PC-9 (cell line): ENCODE data around the gene FLOT1. TPM values are rescaled to one million over a fixed set of nuclear protein-coding genes. Genes with fewer than 3 reads are reported as not detected.
A peak's percentile ranks its signal among the peaks of the same experiment; 100 is the strongest.

Experiments used
- BruUV-seq: library from RNA; stranded (reverse); fragments of 400-500 nt; replicated peaks from 2 replicates; lab custom pipeline; 2021; lab: Mats Ljungman, UMichigan
- CTCF ChIA-PET: fragments of 300-600 bp; sonication (Branson Sonifier 250); formaldehyde crosslinking; loops from one replicate; lab custom pipeline; 2022; ENCODE audit warnings: antibody characterized with exemption; lab: Charles Lee
- POLR2A ChIA-PET: fragments of 300-600 bp; sonication (Branson Sonifier 250); formaldehyde crosslinking; loops from one replicate; lab custom pipeline; 2022; ENCODE audit warnings: antibody characterized with exemption; ENCODE audit not compliant: unreplicated experiment; lab: Charles Lee
- DNase-seq, 2 experiments: peaks; one replicate each; pipeline versions ENCODE4 v3.0.0 to v3.0.0-alpha.2; 2015 to 2022; ENCODE audit warnings: mixed read lengths in 1 of 2
- H2AFZ ChIP-seq: fragments of 200-600 bp; sonication (generic); 2 replicates; pipeline ENCODE4 v1.8.1; 2017; ENCODE audit warnings: antibody characterized with exemption
- H3F3A ChIP-seq: fragments of 200-600 bp; sonication (generic); 2 replicates; pipeline ENCODE4 v1.8.1; 2017; ENCODE audit warnings: antibody characterized with exemption, mild to moderate bottlenecking, low read depth; ENCODE audit not compliant: insufficient read depth
- H3K27ac ChIP-seq: fragments of 200-600 bp; sonication (generic); 2 replicates; pipeline ENCODE4 v1.6.1; 2016; ENCODE audit warnings: mixed run types
- H3K27me3 ChIP-seq: fragments of 200-600 bp; sonication (generic); 2 replicates; pipeline ENCODE4 v1.6.1; 2016; ENCODE audit warnings: low read depth, mixed run types; ENCODE audit not compliant: insufficient read depth
- H3K36me3 ChIP-seq: fragments of 200-600 bp; sonication (generic); 2 replicates; pipeline ENCODE4 v1.6.1; 2016; ENCODE audit warnings: low read depth, mixed run types
- H3K4me1 ChIP-seq: fragments of 200-600 bp; sonication (generic); replicated peaks from 2 replicates; pipeline ENCODE4 v1.6.1; 2016; ENCODE audit warnings: mixed run types; ENCODE audit not compliant: insufficient read depth
- H3K4me2 ChIP-seq: fragments of 200-600 bp; sonication (generic); 2 replicates; pipeline ENCODE4 v1.6.1; 2017; ENCODE audit warnings: mixed run types
- H3K4me3 ChIP-seq: fragments of 200-600 bp; sonication (generic); 2 replicates; pipeline ENCODE4 v1.6.1; 2016; ENCODE audit warnings: mixed run types
- H3K79me2 ChIP-seq: fragments of 200-600 bp; sonication (generic); 2 replicates; pipeline ENCODE4 v1.6.1; 2017; ENCODE audit warnings: low read depth, mixed run types
- H3K9me2 ChIP-seq: fragments of 200-600 bp; sonication (generic); 2 replicates; pipeline ENCODE4 v1.8.1; 2017; ENCODE audit warnings: mild to moderate bottlenecking; ENCODE audit not compliant: insufficient read depth
- H3K9me3 ChIP-seq: fragments of 200-600 bp; sonication (generic); 2 replicates; pipeline ENCODE4 v1.8.1; 2016; ENCODE audit warnings: low read depth; ENCODE audit not compliant: insufficient read depth
- H4K20me1 ChIP-seq: fragments of 200-600 bp; sonication (generic); 2 replicates; pipeline ENCODE4 v1.8.1; 2017; ENCODE audit not compliant: insufficient read depth
- EZH2 ChIP-seq: fragments of 200-600 bp; sonication (generic); IDR thresholded peaks from 2 replicates; pipeline ENCODE4 v1.8.0; 2017; ENCODE audit warnings: antibody characterized with exemption, low read depth
- intact Hi-C: fragments of 100-400 bp; cut with micrococcal nuclease; formaldehyde crosslinking; loops from one replicate; pipeline ENCODE4 v1.10.0; 2022; ENCODE audit not compliant: unreplicated experiment
- total RNA-seq: library from RNA; stranded (reverse); gene quantifications from 2 replicates; pipeline ENCODE4 v1.2.3, GENCODE V29; 2021
- TF ChIP-seq, protein P1 (sequence below): fragments of 200-600 bp; sonication (generic); conservative IDR thresholded peaks from 2 replicates; pipeline ENCODE4 v1.6.1; 2017; ENCODE audit warnings: mixed run types, antibody characterized with exemption, mild to moderate bottlenecking, moderate library complexity

Gene FLOT1
- total RNA-seq, 1 experiment from 2014 or later, result 225 TPM

GRCh38 chr6:30707281-30707850, 35.1 kb downstream of the FLOT1 start:
- peak; percentile 53 to 56 for DNase-seq
- Histone ChIP-seq H3K9me3 (no peaks in the 10 kb centered on the region), H3F3A (peaks cover 13% of the 10 kb centered on the region; the same call in 1 of the 2 replicates), H2AFZ (no peak overlapping the region), H3K4me3 (no peak overlapping the region), H3K27me3 (no peaks in the 10 kb centered on the region), H3K4me2 (peak overlapping the region; percentile 27; the same call in 1 of the 2 replicates), H4K20me1 (no peaks in the 10 kb centered on the region), H3K9me2 (peaks cover 3% of the 10 kb centered on the region; the same call in 1 of the 2 replicates), H3K27ac (no peak overlapping the region), H3K36me3 (no peaks in the 10 kb centered on the region), H3K4me1 (peaks cover 12% of the 10 kb centered on the region), H3K79me2 (no peaks in the 10 kb centered on the region)
- no TSS peak for BruUV-seq
- TF ChIP-seq, protein P1, sequence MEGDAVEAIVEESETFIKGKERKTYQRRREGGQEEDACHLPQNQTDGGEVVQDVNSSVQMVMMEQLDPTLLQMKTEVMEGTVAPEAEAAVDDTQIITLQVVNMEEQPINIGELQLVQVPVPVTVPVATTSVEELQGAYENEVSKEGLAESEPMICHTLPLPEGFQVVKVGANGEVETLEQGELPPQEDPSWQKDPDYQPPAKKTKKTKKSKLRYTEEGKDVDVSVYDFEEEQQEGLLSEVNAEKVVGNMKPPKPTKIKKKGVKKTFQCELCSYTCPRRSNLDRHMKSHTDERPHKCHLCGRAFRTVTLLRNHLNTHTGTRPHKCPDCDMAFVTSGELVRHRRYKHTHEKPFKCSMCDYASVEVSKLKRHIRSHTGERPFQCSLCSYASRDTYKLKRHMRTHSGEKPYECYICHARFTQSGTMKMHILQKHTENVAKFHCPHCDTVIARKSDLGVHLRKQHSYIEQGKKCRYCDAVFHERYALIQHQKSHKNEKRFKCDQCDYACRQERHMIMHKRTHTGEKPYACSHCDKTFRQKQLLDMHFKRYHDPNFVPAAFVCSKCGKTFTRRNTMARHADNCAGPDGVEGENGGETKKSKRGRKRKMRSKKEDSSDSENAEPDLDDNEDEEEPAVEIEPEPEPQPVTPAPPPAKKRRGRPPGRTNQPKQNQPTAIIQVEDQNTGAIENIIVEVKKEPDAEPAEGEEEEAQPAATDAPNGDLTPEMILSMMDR, result no peak
- TF ChIP-seq EZH2, result no peak
- ChIA-PET CTCF (no interaction called here), POLR2A (no interaction called here)
- intact Hi-C loops, result no loop called here

DNA sequence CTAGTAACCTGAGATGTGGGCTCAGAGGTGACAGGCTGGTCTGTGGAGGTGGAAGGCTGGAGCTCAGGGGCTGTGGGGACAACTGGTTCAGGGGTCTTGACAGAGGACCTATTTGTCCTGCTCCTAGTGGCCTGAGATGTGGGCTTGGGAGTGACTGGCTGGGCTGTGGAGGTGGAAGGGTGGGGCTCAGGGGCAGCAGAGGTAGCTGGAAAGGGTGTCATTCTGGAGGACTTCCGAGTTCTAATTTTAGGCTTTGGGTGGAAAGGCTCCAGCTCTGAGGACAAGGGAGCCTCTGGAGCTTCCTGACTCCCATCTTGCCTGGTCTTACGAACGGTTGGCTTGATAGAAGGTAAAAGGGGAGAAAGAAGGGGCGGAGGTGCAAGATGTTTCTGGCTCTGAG, 36.9 kb downstream of the FLOT1 start:
- no peak overlapping the region for H2AFZ ChIP-seq
- peaks cover 3% of the 10 kb centered on the region; the same call in 1 of the 2 replicates for H3K9me2 ChIP-seq
- no peak overlapping the region for H3K4me3 ChIP-seq
- no peak overlapping the region for H3K4me2 ChIP-seq
- CTCF ChIA-PET, result interaction anchor here (0.7 kb wide), 2 partner anchors 10 to 11 kb away, joined by 3 to 4 read pairs; partner anchors contain the start of gene MDC1
- no peaks in the 10 kb centered on the region for H3K27me3 ChIP-seq
- H3K4me1 ChIP-seq, result peaks cover 12% of the 10 kb centered on the region
- H4K20me1 ChIP-seq, result no peaks in the 10 kb centered on the region
- no TSS peak for BruUV-seq
- POLR2A ChIA-PET, result no interaction called here
- peaks cover 14% of the 10 kb centered on the region; the same call in 1 of the 2 replicates for H3F3A ChIP-seq
- TF ChIP-seq, protein P1, result no peak
- TF ChIP-seq EZH2, result no peak
- no peaks in the 10 kb centered on the region for H3K36me3 ChIP-seq
- no peak for DNase-seq
- H3K79me2 ChIP-seq, result no peaks in the 10 kb centered on the region
- no peaks in the 10 kb centered on the region for H3K9me3 ChIP-seq
- intact Hi-C loops, result no loop called here
- no peak overlapping the region for H3K27ac ChIP-seq

DNA sequence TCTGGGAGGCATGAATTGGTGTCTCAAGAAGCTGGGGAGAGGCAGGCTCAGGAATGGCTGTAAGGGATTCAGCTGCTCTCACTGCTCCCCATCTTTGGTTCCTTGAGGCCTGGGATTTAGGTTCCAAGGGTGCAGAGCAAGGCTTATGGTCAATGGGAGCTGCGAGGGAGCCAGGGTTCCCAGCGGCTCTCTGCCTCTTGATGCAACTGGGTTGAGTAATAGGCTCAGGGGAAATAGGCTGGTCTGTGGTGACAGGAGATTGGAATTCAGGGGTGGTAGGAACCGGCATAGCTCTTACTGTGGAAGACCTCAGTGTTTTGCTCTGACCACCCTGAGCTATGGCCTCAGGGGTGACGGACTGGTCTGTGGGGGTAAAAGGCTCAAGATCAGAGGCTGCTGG, 38.7 kb downstream of the FLOT1 start:
- H3K4me1 ChIP-seq, result peaks cover 12% of the 10 kb centered on the region
- no peak overlapping the region for H2AFZ ChIP-seq
- intact Hi-C loops, result no loop called here
- no peak overlapping the region for H3K27ac ChIP-seq
- no peaks in the 10 kb centered on the region for H3K9me2 ChIP-seq
- TF ChIP-seq, protein P1, result no peak
- no peak for TF ChIP-seq EZH2
- no peaks in the 10 kb centered on the region for H3K27me3 ChIP-seq
- H3F3A ChIP-seq, result peaks cover 14% of the 10 kb centered on the region; the same call in 1 of the 2 replicates
- H3K4me3 ChIP-seq, result no peak overlapping the region
- CTCF ChIA-PET, result no interaction called here
- H3K36me3 ChIP-seq, result no peaks in the 10 kb centered on the region
- DNase-seq, result no peak
- POLR2A ChIA-PET, result no interaction called here
- no peak overlapping the region for H3K4me2 ChIP-seq
- H3K9me3 ChIP-seq, result no peaks in the 10 kb centered on the region
- no peaks in the 10 kb centered on the region for H4K20me1 ChIP-seq
- BruUV-seq, result no TSS peak
- no peaks in the 10 kb centered on the region for H3K79me2 ChIP-seq
